HG02610 (cell line): ENCODE measurements around the gene UPK1B.
A peak's percentile ranks its signal among the peaks of the same experiment; 100 is the strongest.
"Not testable (repeated sequence)": the region's sequence is repeated elsewhere in the genome, so short reads cannot be mapped to it uniquely, and the experiment has no call there.

Experiments used
- ATAC-seq: cut with Tn5 transposase; IDR thresholded peaks from one replicate; pipeline ENCODE4 v1.9.1; 2021; ENCODE audit warnings: mild to moderate bottlenecking, moderate library complexity; ENCODE audit not compliant: unreplicated experiment

The UPK1B gene

DNA sequence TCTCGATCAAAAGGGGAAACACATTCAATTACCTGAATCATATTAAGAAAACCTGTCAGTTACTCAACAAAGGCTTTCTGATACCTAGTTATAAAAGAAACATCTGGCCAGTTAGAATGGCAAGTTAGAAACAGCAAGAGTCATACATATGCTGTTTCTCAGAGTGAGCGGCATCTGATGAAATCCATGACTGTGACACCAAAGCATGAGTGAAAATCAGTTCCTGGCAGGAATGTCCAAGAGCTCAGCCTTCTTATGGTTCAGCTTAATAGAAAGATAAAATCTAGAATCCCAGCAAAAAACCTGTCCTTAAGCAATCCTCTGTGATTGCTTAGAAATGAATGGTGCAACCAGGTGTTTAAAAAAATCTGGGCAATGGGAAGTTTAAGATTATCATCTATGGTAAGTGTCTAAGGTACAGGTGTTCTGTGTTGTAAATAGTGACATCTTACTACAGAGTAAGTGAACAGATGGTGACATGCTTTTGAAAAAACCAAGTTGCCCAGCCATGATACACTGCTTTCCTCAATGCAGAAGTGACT, 48.5 kb downstream of the UPK1B start:
- no peak for ATAC-seq

DNA sequence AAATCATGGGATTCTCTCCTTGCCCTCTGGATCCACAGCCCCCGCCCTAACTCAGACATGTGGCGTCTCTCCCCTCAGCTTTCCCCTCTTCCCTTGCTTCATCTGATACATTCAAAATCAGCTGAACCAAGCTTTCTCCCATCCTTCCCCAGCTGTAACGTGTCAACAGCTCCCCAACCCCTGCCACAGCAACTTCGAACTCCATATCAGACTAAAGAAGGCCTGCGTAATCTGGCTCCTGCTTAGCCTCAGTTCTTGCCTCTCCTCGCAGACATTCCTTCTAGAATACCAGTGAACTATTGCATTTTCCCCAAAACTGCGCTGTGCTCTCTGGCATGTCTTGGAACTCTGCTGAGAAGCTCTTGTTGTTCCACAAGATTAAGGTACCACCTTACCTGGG, 49.0 kb downstream of the UPK1B start:
- ATAC-seq = no peak

DNA sequence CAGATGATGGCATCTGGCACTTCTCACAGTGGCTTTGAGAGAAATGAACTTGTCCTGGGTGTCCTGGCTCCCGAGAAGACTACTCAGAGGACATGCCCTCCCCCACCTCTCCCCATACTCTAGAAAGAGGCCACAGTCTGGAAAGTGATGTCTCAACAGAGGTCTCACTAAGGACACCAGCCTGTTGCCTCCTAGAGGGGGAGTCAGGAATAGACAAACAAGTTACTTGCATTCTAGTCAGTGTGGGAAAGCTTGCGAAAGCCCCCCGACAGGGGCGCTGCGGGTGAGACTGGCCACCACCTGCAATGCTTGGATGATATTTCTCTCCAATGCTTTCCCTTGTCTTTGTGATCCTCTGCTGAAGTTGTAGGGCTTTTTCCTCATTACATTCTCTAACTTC, 50.1 kb downstream of the UPK1B start:
- ATAC-seq = no peak

GRCh38 chr3:119225121-119225520, 51.7 kb downstream of the UPK1B start:
- ATAC-seq = no peak

DNA sequence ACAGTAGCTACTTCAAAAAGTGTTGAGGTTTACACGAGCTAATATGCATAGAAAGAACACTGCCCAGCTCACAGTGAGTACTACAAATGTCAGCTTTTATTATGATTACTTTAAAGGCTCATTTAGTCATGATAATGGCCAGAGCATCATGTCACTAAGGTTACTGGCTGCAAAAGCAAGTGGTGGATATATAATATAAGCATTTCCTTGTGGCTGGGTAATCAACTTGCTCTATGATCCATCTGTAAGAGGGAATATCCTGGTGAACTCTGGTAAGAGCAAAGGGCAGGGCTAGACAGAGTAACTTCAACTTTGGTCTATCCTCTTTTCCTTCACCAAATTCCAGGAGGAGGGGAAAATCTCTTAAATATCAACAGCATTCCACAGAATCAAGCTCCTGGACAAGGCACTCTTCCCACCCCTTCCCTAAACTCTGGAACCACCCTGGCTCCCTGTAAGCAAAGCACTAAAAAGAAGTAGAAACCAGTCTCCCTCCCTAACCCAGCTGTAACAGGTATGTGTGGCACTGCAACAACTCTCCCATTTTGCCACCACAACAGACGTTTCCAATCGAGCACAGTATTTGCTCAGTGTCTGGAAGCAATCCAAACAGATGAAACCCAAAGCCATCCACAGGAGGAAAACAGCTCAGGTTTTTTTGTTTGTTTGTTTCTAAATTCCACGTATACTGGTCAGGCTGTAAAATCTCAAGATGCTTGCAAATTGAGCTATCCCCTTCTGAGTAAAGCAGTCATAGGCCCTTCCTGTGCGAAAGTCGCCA, 53.9 kb downstream of the UPK1B start:
- no peak for ATAC-seq

GRCh38 chr3:119228373-119229145, 55.2 kb downstream of the UPK1B start:
- no peak for ATAC-seq

DNA sequence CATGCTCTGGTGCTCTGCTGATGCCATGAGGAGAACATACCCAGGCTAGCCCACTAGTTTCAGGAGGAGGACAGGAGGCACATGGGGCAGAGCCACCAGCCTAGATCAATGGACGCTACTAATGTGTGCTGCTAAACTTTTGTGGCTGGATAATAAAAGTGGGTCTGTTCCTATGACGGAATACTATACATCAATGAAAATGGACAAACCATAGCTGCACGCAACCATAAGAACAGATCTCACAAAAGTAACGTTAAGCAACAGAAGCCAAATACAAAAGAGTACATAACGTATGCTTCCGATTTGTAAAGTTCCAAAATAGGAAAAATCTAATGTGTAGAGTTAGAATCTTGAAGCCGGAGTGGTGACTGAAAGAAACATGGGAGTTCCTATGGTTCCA, 55.8 kb downstream of the UPK1B start:
- ATAC-seq = no peak

DNA sequence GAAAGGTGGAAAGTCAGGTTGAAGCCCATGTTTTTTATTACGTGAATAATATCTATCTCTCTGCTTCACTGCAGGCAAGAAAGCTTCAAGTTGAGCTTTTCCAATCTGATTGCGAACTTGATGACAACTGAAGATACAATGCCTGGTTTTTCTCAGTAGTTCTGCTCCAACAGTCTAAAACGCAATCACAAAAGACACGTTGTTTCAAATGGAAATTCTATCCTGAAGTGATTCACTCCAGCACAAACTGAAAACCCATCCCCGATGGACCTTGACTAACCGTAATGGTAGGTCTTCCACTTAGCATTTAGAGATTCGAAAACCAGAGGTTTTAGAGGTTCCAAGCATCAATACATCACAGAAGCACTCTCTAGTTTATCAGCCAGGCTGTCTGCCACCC, 56.7 kb downstream of the UPK1B start:
- ATAC-seq = no peak

DNA sequence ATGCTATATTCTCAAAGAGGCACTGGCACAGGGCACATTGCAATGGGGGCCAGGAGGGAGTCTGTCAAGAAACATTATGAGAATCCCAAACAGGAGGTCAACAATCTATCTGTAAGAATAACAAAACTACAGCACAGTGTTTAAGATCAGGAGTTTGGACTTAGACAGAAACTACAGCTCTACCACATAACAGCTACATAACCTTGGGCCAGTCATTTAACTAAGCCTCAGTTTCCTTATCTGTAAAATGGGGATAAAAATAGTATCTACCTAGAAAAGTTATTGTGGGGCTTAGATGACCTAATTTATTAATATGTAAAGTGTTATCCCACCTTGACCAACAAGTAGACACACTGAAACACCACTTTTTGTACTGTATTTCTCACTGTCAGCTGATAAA, 57.3 kb downstream of the UPK1B start:
- no peak for ATAC-seq

DNA sequence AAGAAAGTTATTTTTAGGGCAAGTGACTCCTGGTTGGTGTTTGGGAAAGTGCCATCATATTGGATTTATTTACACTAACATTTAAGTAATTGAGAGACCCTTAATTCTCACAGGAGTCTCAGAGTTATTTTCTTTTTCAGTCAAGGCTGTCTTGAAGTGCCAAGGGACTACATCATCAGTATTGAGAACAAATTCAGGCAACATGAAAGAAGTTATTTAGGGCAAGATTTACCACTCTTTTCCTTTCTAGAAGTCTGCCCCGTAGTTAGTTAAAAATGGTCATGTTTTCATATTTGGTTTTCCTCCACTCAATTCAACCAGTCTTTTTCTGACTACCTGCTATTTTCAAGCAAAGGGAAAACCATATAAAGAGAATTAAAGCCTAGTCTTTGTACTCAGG, 61.2 kb downstream of the UPK1B start:
- no peak for ATAC-seq

DNA sequence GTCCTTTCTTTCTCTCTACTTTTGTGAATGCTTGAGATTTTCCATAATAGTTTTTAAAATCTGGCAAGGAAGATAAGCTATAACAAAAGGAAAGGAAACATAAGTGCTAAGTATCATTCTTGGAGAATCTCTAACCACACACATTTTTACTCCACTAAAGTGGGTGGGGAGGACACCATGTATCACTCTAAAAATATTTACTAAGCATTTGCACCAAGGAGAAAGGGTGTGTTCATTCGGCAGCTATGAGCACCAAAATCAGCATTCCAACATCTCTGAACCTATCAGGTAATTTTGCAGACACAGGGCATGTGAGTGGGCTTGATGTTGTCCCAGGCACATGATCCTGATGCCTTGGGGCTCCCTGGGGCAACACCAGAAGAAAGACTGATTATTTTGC, 61.8 kb downstream of the UPK1B start:
- no peak for ATAC-seq

- no peak for ATAC-seq
Observed at GRCh38 chr3:119236756-119237155, 63.4 kb downstream of the UPK1B start.

- ATAC-seq = no peak
Observed at GRCh38 chr3:119237299-119237698, 63.9 kb downstream of the UPK1B start.

GRCh38 chr3:119238363-119238762, 65.0 kb downstream of the UPK1B start:
- ATAC-seq = no peak

DNA sequence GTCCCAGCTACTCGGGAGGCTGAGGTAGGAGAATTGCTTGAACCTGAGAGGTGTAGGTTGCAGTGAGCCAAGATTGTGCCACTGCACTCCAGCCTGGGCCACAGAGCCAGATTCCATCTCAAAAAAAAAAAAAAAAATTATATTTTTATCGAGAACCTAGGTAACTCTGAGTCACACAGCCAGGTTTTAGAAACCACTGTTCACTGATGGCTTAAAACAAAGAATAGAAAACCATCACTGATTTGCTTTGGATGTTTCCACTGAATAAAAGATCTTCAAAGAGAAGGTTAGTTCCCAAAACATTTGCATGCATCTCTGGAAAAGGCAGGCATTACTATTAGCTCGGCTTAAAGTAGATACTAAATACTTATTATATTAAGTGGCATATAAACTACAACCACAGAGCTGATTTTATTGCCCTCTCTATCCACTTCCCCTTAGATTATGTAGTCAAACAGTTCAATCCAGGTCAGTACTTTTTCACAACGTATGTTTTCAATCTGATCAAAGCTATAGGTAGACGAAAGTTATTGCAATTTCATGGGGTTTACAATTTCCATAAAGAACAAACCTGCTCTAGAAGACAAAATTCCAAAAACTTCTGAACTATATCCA, 65.9 kb downstream of the UPK1B start:
- no peak for ATAC-seq

DNA sequence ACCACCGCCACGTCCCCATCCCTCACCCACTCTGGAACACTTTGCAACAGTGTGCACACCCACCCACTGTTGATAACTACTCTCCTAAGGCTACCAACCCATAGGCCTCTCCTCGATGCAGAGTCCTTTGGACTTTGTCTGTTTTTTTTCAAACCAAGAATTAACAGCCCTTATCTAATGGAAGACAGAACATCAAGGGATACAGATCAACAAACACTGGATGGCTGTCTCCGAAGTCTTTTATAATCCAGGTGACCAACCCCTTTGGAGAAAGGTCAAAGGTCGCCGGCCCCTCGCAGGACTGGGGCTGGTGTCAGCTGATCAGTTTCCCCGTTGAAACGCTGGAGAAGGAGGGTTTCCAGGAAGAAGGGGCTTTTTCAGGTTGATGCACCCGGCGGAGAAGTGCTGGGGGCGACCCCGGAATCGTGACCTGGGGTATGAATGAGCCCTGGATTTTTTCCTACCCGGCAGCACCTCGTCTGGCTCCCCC, 66.7 kb downstream of the UPK1B start:
- ATAC-seq = peak; percentile 7

DNA sequence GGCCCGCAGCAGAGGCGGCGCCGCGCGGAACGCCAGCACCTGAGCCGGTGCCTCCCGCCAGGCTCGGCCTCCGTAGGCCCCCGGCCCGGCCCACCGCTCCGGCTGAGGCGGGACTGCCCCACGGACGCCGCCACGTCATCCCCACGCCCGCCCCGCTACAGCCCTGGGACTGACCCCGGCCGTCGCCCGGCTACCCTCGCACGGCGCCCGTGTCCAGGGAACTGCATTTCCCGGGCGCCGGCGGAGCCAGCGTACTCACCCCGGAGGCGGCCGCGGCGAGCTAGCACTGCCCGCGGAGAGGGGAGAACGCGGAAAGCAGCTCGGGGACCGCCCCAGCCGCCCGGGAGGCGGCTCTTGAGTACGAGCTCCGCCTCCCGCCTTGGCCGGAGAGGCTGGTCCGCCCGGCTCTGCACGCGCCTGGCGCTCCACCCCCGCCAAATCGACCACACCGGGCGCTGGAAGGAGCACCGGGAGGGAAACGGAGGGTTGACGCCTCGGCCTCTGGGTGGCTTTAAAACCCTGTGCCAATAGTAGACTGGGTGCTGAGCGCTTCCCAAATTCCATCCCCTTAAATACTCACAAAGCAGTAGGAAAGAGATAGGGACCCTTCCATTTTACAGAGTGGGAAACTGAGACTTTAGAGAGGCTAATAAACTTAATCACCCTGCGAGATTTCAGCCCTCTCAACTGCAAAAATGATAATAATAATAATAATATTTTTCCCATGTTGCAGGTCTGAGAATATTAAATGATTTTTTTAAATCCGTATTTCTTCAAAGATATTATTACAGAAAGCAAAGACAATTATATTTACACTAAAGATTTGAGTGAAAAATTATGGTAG, 67.4 kb downstream of the UPK1B start, which contains the start of gene B4GALT4:
B4GALT4 (minus strand) TSS at position 288 of the 844 bp plus-strand sequence. CDS start 10,779 bp downstream, outside the sequence.
- ATAC-seq = peak; percentile 88

DNA sequence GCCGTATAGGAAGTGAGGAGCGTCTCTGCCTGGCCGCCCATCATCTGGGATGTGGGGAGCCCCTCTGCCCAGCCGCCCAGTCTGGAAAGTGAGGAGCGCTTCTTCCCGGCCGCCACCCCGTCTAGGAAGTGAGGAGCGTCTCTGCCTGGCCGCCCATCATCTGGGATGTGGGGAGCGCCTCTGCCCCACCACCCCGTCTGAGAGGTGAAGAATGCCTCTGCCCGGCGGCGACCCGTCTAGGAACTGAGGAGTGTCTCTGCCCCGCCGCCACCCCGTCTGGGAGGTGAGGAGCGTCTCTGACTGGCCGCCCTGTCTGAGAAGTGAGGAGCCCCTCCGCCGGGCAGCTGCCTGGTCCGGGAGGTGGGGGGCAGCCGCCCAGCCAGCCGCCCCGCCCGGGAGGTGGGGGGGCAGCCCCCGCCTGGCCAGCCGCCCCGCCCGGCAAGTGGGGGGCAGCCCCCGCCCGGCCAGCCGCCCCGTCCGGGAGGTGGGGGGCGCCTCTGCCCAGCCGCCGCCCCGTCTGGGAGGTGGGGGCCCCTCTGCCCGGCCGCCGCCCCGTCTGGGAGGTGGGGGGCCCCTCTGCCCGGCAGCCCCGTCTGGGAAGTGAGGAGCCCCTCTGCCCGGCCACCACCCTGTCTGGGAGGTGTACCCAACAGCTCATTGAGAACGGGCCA, 69.1 kb downstream of the UPK1B start:
- not testable (repeated sequence) for ATAC-seq

DNA sequence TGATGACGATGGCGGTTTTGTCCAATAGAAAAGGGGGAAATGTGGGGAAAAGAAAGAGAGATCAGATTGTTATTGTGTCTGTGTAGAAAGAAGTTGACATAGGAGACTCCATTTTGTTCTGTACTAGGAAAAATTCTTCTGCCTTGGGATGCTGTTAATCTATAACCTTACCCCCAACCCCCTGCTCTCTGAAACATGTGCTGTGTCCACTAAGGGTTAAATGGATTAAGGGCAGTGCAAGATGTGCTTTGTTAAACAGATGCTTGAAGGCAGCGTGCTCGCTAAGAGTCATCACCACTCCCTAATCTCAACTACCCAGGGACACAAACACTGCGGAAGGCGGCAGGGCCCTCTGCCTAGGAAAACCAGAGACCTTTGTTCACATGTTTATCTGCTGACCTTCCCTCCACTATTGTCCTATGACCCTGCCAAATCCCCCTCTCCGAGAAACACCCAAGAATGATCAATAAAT, 69.7 kb downstream of the UPK1B start:
- not testable (repeated sequence) for ATAC-seq

DNA sequence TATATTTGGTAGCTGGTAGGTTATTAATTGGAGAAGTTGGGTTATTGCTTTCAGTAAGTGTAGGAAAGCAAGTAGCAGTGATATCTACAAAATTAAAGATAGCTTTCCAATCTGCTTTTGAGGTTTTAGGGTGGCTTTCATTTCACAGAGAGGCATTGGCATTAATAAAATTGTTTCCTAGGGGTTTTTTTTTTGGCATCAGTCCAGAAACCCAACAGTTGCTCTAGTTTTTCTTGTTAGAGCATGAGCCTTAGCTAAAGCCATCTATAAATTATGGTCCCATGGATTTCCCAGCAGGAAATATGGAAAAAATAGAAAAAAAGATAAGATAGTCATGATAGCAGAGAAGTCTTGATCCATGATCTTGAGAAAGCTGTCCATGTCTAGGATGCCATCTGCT, 70.3 kb downstream of the UPK1B start:
- no peak for ATAC-seq
